Measurements from ENCODE around the gene ZNRF4.

ZNRF4 gene

GRCh38 chr19:5439452-5439851 lies 15.8 kb upstream of the ZNRF4 start:
- DNase-seq (ENCODE audit: extremely low read depth in 1 of 2, low read depth in 1 of 2), result no peak

- DNase-seq (ENCODE audit: extremely low read depth in 1 of 2, low read depth in 1 of 2), result no peak
These were observed 14.9 kb upstream of the ZNRF4 start for GRCh38 chr19:5440299-5440698.

GRCh38 chr19:5443723-5444122 lies 11.5 kb upstream of the ZNRF4 start:
- no peak for DNase-seq (ENCODE audit: extremely low read depth in 1 of 2, low read depth in 1 of 2)

DNA sequence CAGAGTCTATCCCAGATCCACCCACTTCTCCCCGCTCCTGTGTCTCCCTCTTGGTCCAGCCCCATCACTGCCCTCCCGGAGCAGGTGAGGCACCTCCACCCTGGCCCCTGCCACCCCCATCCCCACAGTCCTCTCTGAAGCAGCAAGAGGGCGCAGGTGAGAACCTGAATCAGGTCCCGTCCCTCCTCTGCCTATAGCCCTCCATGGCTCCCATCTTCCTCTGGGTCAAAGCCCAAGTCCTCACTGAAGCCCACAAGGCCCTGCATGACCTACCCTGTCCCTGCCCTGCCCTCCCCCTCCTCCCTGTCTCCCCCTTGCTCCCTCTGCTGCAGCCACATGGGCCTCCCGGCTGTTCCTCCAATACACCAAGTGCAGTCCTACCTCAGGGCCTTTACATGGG lies 10.8 kb upstream of the ZNRF4 start:
- DNase-seq (ENCODE audit: extremely low read depth in 1 of 2, low read depth in 1 of 2), result no peak

GRCh38 chr19:5445071-5445470 lies 10.1 kb upstream of the ZNRF4 start:
- DNase-seq (ENCODE audit: extremely low read depth in 1 of 2, low read depth in 1 of 2), result no peak

- DNase-seq (ENCODE audit: extremely low read depth in 1 of 2, low read depth in 1 of 2), result no peak
These were observed 9.6 kb upstream of the ZNRF4 start for GRCh38 chr19:5445561-5446055.

DNA sequence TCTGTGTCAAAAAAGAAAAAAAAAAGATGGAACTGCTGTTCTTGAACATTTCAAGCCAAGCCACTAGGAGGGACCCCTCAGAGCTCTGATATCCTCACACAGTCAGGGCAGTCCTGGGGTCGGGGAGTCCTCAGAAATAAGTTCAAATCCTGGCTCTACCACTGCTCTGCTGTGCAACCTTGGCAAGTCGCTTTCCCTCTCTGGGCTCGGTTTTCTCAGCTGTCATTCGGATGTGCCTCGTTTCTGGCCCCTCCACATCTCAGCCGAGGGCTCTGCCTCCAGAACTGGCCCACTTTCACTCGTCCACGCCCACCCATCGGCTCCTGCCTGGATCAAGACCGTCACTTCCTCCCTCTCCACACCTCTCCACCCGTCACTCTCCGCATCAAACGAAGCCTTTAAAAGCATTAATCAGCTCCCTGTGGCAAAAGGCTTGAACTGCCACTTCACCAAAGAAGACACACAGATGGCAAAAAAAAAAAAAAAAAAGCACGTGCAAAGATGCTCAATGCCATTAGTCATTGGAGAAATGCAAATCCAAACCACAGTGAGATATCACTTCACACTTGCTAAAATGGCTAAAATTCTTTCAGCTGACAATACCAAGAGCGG lies 7.4 kb upstream of the ZNRF4 start:
- no peak for DNase-seq (ENCODE audit: extremely low read depth in 1 of 2, low read depth in 1 of 2)

- DNase-seq (ENCODE audit: extremely low read depth in 1 of 2, low read depth in 1 of 2), result no peak
These were observed 6.8 kb upstream of the ZNRF4 start for GRCh38 chr19:5448374-5448773.

DNA sequence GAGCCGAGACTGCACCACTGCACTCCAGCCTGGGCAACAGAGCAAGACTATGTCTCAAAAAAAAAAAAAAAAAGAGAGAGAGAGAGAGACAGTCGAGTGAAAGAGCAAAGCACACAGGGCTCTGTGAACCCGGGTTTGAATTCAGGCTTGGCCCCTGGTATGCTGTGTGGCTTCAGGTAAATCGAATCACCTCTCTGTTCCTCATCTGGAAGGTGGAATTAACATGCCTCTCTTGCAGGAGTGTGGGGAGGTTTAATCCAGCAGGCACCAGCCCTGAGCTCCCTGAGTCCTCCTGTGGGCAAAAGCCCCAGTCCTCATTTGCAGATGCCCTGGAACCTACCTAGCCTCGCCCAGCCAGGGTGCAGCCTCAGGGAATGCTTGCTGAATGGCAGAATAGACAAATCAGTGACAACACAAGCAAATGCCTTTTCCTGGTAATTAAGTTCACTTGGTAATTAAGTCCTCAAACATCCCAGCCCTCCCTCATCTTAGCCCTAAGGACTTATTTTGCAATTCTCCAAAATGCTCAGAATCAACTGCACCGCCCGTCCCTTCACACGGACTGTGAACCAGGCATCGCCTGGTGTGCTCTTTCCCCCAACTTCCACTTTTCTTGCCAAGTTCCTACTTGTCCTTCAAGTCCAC lies 4.6 kb upstream of the ZNRF4 start:
- DNase-seq (ENCODE audit: extremely low read depth in 1 of 2, low read depth in 1 of 2), result no peak

GRCh38 chr19:5451494-5451893 lies 3.7 kb upstream of the ZNRF4 start:
- no peak for DNase-seq (ENCODE audit: extremely low read depth in 1 of 2, low read depth in 1 of 2)

DNA sequence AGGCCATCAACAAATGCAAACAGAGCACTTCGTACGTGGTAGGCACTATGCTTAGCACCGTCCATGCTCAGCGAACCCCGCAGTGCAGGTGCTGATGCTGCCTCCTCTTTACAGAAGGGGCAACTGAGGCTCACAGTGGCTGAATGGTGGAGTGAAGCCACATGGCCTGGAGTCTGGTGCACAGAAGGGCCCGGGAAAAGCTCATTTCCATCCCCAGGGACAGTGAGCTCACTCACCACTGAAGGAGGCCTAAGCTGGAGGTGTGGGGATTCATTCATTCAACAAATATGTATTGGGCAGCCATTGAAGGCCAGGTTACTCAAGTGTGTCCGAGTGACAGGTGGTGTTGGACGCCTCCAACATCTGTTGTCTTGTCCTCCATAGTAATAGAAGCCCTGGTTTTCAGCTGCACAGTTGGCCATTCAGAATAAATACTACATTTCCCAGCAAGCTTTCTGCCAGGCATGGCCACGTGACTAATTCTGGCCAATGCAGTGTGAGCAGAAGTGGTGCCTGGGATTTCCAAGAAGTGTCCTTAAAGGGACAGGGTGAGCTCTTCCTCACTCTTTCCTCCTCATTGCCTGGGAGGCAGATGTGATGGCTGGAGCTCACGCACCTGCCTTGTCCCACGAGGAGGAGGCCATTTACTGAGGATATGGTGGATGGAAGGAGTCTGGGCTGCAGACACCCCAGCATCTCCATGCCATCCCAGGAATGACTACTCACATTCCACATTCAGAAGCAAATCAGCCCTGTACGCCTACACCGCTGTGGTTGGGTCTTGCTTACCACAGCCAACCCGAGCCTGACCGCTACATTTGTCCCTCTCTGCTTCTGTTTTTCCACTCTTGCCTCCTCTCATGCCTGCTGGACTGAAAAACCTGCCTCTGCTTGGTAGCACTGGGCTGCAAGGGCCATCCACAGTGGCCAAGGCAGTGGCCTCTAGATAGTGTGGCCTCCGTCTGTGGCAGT lies 2.3 kb upstream of the ZNRF4 start:
- no peak for DNase-seq (ENCODE audit: extremely low read depth in 1 of 2, low read depth in 1 of 2)

- DNase-seq (ENCODE audit: extremely low read depth in 1 of 2, low read depth in 1 of 2), result no peak
These were observed 474 bp upstream of the ZNRF4 start for GRCh38 chr19:5454743-5455142.

GRCh38 chr19:5456130-5456840 lies 1.1 kb downstream of the ZNRF4 start:
- DNase-seq (ENCODE audit: extremely low read depth in 1 of 2, low read depth in 1 of 2), result no peak

DNA sequence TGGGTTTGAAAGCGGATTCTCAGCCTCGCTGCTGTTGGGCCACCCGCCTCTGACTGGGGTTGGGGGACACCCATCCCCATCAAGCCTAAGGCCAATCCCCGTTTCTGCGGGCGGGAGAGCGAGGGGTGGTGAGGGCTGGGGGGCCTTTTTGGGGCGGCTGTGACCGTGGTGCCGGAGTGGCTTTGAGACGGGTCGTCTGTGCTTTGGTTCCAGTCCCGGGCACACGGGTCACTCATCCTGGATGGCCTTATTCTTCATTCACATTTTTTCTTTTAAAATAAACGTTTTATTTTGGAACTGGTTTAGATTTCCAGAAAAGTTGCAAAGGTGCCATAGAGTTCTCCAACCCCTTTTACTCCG lies 1.6 kb downstream of the ZNRF4 start:
- DNase-seq (ENCODE audit: extremely low read depth in 1 of 2, low read depth in 1 of 2), result no peak

GRCh38 chr19:5457709-5458108 lies 2.5 kb downstream of the ZNRF4 start:
- no peak for DNase-seq (ENCODE audit: extremely low read depth in 1 of 2, low read depth in 1 of 2)

DNA sequence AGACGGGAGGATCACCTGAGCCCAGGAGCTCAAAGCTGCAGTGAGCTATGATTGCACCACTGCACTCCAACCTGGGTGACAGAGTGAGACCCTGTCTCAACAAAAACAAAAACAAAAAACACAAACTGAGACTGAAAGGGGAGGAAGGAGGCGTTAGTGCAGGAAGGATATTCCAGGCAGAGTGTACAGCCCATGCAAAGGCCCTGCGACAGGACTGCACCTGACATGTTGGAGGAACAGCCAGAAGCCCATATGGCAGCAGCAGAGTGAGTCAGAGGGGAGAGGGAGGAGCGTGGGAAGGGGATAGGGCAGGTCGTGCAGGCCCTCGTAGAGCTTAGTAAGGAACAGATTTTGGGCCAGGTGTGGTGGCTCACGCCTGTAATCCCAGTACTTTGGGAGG lies 3.2 kb downstream of the ZNRF4 start:
- no peak for DNase-seq (ENCODE audit: extremely low read depth in 1 of 2, low read depth in 1 of 2)

DNA sequence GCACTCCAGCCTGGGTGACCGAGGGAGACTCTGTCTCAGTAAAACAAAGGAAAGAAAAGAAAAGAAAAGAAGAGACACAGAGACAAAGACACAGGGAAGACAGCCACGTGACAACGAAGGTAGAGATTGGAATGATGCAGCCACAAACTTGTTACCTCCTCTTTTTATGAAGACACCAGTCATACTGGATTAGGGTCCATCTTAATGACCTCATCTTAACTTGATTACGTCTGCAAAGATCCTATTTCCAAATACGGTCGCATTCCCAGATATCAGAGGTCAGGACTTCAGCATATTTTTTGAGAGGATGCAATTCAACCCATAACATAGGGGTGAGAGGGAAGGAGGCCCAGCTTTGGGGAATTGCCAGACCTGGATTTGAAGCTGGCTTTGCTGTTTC lies 4.1 kb downstream of the ZNRF4 start:
- DNase-seq (ENCODE audit: extremely low read depth in 1 of 2, low read depth in 1 of 2), result no peak

- DNase-seq (ENCODE audit: extremely low read depth in 1 of 2, low read depth in 1 of 2), result no peak
These were observed 5.5 kb downstream of the ZNRF4 start for GRCh38 chr19:5460748-5461147.

DNA sequence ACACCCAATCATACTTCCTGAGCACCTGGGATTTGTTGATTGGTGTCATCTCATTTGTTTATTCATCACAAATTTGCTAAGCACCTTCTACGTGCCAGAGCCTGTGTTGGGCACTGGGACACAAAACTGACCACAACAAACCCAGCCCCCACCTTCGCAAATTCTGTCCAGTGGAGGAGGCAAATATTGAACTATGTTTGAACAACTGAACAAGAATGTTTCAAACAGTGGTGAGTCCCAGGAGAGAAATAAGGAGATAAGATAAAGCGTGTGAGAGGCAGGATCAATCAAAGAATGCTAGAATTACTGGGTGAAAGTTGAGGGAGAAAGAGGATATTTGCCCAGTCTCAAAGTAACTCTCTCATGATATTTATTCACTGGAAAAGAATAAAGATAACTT lies 8.7 kb downstream of the ZNRF4 start:
- DNase-seq (ENCODE audit: extremely low read depth in 1 of 2, low read depth in 1 of 2), result no peak

DNA sequence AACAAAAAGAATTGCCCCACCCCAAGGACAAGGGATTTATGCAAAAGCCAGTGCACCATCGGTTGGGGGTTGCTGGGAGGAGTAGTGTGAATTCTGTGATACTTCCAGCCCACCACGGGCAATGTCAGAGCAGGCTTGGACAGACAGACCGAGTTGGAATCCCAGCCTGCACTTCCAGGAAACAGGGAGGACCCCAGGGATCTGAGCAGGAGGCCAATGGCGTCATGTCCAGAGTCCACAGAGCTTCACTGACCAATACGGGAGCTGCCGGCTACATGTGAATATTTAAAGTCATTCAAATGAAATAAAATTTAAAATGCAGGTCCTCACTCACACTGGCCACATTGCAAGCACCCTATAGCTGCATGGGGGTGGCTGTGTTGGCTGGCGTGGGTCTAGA lies 10.9 kb downstream of the ZNRF4 start:
- DNase-seq (ENCODE audit: extremely low read depth in 1 of 2, low read depth in 1 of 2), result no peak

GRCh38 chr19:5466814-5467291 lies 11.6 kb downstream of the ZNRF4 start:
- no peak for DNase-seq (ENCODE audit: extremely low read depth in 1 of 2, low read depth in 1 of 2)

All from stimulated activated CD8-positive, alpha-beta memory T cell treated with anti-CD3 and anti-CD28 coated beads, Interleukin-7, amount 100 ng/mL, for 48 hours (primary cell).